ENCODE results near the gene HMGXB4.

DNA sequence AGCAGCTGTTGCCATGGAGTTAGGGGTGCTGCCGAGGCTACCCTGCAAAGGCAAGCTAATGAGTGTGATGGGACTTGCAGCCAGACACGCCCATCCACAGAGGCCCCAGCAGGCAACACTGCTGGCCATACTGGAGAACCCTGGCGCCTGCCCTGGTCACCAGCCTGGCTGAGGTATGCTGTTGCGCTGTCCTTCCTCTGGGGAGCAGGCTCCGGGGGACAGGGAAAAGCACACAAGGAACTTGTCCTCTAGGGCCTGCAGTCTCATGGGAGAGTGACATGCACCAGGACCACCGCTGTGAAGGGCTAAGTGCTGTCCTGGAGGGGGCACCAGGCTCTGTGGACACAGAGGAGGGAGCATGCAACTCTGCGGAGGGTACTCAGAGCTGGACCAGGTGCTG lies 78.2 kb downstream of the HMGXB4 start:
- TF ChIP-seq, protein P1, sequence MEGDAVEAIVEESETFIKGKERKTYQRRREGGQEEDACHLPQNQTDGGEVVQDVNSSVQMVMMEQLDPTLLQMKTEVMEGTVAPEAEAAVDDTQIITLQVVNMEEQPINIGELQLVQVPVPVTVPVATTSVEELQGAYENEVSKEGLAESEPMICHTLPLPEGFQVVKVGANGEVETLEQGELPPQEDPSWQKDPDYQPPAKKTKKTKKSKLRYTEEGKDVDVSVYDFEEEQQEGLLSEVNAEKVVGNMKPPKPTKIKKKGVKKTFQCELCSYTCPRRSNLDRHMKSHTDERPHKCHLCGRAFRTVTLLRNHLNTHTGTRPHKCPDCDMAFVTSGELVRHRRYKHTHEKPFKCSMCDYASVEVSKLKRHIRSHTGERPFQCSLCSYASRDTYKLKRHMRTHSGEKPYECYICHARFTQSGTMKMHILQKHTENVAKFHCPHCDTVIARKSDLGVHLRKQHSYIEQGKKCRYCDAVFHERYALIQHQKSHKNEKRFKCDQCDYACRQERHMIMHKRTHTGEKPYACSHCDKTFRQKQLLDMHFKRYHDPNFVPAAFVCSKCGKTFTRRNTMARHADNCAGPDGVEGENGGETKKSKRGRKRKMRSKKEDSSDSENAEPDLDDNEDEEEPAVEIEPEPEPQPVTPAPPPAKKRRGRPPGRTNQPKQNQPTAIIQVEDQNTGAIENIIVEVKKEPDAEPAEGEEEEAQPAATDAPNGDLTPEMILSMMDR (IDR thresholded peaks at IDR 0.05): no peak
- TF ChIP-seq EP300 (IDR thresholded peaks at IDR 0.05) (no peak), POLR2A (IDR thresholded peaks at IDR 0.05) (no peak), POLR2AphosphoS5 (IDR thresholded peaks at IDR 0.05) (no peak)

Measured in suprapubic skin (tissue), 4 donors.